HG03432 (cell line): ENCODE data around the gene RET.

ENCODE experiments used
- ATAC-seq: cut with Tn5 transposase; IDR thresholded peaks from one replicate; pipeline ENCODE4 v1.9.1; 2021; ENCODE audit warnings: mild to moderate bottlenecking, moderate library complexity; ENCODE audit not compliant: unreplicated experiment

Gene RET

GRCh38 chr10:43044448-43044921, 32.4 kb upstream of the RET start:
- ATAC-seq, result no peak

- ATAC-seq, result no peak
These were observed 31.8 kb upstream of the RET start for GRCh38 chr10:43044961-43045621.

GRCh38 chr10:43045631-43046287, 31.1 kb upstream of the RET start:
- ATAC-seq, result no peak

- no peak for ATAC-seq
These were observed 30.4 kb upstream of the RET start for GRCh38 chr10:43046288-43046991.

GRCh38 chr10:43047288-43047970, 29.4 kb upstream of the RET start:
- no peak for ATAC-seq

GRCh38 chr10:43048301-43049051, 28.4 kb upstream of the RET start:
- ATAC-seq, result no peak

- no peak for ATAC-seq
These were observed 27.8 kb upstream of the RET start for GRCh38 chr10:43049081-43049551.

- ATAC-seq, result no peak
These were observed 26.9 kb upstream of the RET start for GRCh38 chr10:43050011-43050410.

- no peak for ATAC-seq
These were observed 23.0 kb upstream of the RET start for GRCh38 chr10:43053825-43054224.

- no peak for ATAC-seq
These were observed 22.3 kb upstream of the RET start for GRCh38 chr10:43054593-43054992.

GRCh38 chr10:43055217-43055616, 21.7 kb upstream of the RET start:
- no peak for ATAC-seq

- ATAC-seq, result no peak
These were observed 20.8 kb upstream of the RET start for GRCh38 chr10:43055991-43056567.

GRCh38 chr10:43056568-43057011, 20.3 kb upstream of the RET start:
- no peak for ATAC-seq

GRCh38 chr10:43057231-43057711, 19.6 kb upstream of the RET start:
- ATAC-seq, result no peak

- no peak for ATAC-seq
These were observed 19.0 kb upstream of the RET start for GRCh38 chr10:43057831-43058340.

- no peak for ATAC-seq
These were observed 18.0 kb upstream of the RET start for GRCh38 chr10:43058716-43059335.

- no peak for ATAC-seq
These were observed 17.5 kb upstream of the RET start for GRCh38 chr10:43059336-43059720.

- ATAC-seq, result no peak
These were observed 17.0 kb upstream of the RET start for GRCh38 chr10:43059828-43060227.

GRCh38 chr10:43060291-43060690, 16.6 kb upstream of the RET start:
- no peak for ATAC-seq
